Stimulated activated naive CD8-positive, alpha-beta T cell treated with anti-CD3 and anti-CD28 coated beads, Interleukin-15, Interleukin-2, amounts not matched to agents 100 U/mL and 50 U/mL, for 24 hours (primary cell): Measurements from ENCODE around the gene C3orf49.

Experiments
- ATAC-seq: fragments of 150-1000 bp; cut with Tn5 transposase; one replicate; pipeline ENCODE4 v1.10.0; 2021
- DNase-seq: peaks from one replicate; pipeline ENCODE4 v3.0.0; 2021

Gene C3orf49, protein sequence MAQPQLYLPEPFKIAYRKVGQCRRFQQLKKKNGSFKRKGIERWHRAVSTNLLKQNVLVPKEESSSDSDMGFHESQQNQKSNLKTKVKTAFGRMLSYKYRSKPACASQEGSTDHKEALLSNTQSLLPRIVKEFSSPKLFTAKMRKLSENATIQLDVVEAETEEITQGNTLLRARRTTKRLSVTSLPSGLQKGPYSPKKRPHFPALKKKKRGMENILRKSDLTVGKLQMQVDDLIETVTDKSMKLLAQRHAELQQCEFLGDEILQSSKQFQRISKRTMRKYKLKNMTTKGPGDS

DNA sequence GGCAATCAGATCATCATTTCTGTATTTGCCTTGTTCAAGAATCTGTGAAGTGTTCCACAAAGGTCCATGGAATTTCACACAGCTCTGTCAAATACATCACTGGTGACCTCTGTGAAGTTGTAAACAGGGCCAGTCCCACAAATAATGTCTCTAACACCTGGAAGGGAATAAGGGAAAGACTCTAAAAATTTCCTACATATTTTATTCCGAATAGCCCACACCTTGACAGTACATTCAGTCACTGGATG, at the start of gene C3orf49:
C3orf49 (plus strand) TSS at position 149 of the 248 bp plus-strand sequence. CDS start 173 bp downstream, outside the sequence.
- DNase-seq (no peak), ATAC-seq (no peak)

DNA sequence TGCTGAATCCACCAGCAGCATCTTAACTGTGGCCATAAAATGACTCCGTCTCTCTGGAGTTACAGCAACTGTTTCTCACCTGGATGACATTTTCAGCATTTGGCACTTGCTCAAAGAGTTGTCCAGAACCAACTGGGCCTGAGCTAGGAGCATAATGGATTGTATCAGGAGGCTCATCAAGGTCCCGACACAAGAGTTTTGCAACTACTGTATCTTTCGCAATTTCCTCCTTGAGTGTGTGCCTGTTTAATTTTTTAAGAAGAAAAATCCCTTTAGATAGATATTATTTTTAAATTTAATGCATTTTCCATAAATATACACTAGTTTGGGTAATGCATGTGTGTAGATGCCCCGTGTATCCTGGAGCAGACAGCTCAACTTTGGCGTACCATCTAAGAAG, 44.3 kb upstream of the C3orf49 start:
- ATAC-seq, result no peak
- DNase-seq, result no peak

DNA sequence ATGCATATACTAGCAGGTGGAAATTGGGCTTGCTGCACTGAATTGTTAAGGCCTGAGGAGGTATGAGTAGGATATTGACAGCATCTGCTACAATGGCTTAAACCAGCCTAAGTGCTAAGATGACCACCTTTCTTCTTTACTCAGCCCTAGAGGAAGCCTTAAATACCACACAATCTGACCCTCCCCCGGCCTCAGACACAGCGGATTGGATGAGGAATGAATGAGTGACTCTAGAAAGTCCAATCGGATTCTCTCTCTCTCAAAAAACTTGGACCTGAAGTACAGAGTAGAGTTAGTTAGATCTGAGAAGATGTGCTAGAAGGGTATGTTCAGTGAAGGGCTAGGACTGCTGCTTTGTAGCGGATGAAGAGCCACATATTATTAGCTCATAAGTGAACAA, 39.9 kb upstream of the C3orf49 start:
- ATAC-seq (no peak), DNase-seq (no peak)

DNA sequence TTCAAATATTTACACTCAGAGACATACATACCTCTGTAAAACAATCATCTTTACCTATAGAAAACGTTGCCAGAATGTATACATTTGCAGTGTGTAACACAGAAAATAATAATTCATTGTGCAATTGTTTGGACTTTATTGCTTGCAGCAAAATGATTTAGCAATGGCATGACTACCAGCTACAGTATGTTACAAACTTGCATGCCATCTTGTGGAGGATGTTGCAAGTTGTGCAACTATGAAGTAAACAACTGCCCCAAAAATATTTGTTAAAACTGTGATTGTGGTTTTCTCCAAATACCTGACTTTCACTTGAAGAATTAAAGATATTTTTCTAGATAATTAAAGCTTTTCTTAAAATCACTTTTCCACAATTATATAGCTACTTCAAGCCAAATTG, 27.1 kb upstream of the C3orf49 start:
- ATAC-seq (no peak), DNase-seq (no peak)

DNA sequence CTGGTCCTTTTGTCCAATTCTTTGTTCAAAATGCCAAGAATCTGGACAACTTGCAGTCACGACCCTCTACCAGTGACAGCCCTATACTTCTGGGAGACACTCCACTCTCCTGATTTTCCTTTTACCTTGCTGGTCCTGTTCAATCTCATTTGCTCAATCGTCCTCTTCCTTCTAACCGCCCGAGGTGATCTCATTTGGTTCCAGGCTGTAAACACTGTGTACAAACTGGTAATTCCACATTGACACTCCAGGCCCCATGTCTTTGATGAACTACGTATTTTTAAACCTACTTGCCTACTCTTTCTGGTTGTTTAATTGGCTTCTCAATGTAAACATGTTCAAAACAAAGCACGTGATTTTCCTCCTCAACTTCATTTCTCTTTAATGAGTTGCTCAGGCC, 23.7 kb upstream of the C3orf49 start:
- no peak for ATAC-seq

DNA sequence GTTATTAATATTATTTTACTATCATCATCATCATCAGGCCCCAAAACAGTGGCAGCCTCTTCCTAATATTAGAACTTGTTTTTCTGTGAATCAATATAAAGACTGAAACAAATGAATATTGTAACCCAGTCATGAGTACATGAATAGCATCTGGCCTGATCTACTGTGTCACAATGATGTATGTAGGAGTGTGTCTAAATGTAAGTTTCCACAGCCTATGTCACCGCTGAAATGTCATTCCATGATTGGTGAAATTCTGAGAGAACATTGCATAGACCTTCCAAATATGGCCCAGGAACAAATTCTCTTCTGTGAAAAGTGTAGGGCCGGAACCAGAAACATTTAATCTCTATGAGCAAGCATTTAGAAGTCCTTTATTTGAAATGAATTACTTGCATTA, 20.6 kb upstream of the C3orf49 start:
- DNase-seq (no peak), ATAC-seq (no peak)

More for the DNA sequence above, 23.7 kb upstream of the C3orf49 start:
- DNase-seq, result no peak

DNA sequence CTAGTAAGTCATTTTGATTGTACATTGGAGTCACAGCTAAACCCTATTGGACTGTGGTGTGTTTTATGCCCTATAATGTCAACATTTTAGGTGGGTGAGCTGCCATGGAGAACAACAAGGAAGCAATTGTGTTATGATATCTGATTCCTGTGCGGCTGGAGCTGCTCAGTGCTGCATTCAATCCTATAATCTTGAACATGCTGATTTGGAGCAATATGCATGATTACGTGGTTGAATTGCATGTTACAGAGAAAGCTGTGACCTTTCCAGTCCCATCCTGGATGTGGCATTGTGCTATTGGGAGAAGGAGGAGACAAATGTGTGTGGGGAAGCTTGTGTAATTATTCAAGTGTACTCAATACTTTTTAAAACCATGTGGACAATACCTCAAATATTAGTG, 20.1 kb upstream of the C3orf49 start:
- no peak for ATAC-seq
- DNase-seq, result no peak

DNA sequence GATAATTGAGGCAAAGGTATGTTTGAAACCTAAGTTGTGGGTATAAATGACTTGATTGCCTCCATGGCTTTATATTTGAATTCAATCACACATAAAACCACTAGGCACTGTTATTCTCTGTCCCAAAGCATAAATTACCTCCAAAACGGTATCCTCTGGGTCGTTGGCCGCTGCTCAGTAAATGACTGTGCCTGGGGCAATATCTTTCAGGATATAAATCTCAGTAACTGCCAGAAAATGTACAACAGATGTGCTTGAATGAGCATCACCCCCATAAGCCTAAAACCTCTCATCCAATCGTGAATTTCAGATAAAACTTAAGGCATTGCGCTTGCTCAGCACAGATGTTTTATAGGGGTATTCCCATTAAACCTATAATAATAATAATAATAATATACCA, 19.0 kb upstream of the C3orf49 start:
- ATAC-seq, result no peak
- no peak for DNase-seq

DNA sequence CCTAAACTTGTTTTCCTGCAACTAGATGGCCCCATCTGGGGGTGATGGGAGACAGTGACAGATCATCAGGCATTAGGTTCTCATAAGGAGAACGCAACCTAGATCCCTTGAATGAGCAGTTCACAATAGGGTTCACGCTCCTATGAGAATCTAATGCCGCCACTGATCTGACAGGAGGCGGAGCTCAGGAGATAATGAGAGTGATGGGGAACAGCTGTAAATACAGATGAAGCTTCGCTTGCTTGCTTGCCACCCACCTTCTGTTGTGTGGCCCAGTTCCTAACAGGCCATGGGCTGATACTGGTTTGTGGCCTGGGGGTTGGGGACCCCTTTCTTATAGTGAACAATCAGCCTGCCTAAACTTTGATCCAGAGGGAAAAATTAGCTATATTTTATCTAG, 15.2 kb upstream of the C3orf49 start:
- ATAC-seq, result no peak
- no peak for DNase-seq

DNA sequence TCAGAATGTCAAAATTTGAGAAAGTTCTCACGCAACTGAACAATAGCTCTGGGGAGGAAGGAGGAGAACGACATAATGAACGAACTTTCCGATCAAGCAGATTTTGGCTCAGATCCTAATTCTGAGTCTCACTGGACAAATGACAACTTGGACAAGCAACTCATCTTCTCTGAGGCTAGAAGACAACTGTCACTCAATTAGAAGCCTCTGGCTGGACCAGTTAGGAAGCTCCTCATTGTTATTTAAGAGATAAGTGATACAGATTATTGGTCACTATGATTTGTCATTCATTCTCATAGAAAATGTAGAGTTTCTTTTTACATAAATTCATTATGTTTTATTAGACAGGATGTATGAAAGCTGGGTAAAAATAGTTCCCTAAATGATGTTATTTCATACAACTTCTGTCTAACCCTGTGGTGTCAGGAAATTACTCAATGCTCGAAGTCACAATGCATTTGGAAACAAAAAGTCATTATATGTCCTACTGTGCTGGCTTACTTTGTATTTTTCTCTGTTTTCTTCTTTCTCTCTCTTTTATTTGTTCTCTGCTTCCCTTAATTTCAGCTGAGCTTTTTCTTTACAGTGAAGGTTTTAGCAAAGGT, 11.0 kb upstream of the C3orf49 start:
- no peak for DNase-seq

DNA sequence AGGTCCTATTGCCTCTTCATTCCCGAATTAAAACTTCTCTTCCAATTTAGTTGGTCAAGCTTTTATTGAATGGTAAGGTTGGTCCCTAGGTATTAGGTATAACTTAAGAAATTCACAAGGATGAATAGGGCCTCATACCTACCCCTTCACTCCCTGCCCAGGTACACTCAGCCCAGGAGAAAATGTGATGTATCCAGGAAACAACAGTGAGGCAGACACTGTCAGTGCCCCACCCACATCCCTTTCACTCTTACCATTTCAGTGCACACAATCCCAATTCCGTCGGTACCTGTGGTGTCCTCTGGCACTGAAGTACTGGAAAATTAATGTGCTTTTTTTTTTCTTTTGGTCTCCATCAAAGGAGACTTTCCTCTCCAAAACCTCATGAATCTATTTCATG, 10.5 kb upstream of the C3orf49 start:
- no peak for ATAC-seq

More for the DNA sequence above, 11.0 kb upstream of the C3orf49 start:
- no peak for ATAC-seq

DNA sequence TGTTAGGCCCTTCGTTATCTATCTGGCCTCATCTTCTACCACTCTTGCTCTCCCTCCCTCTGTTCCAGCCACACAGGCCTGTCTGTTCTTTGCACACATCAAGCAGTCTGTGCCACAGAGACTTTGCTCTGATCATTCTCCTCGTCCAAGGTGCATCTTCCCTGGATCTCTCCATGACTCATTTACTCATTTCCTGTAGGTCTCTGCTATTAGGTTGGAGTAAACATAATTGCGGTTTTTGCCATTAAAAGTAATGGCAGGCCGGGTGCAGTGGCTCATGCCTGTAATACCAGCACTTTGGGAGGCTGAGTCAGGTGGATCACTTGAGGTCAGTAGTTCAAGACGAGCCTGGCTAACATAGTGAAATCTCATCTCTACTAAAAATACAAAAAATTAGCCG, 9.5 kb upstream of the C3orf49 start:
- DNase-seq (no peak), ATAC-seq (no peak)

More for the DNA sequence above, 10.5 kb upstream of the C3orf49 start:
- DNase-seq, result no peak

DNA sequence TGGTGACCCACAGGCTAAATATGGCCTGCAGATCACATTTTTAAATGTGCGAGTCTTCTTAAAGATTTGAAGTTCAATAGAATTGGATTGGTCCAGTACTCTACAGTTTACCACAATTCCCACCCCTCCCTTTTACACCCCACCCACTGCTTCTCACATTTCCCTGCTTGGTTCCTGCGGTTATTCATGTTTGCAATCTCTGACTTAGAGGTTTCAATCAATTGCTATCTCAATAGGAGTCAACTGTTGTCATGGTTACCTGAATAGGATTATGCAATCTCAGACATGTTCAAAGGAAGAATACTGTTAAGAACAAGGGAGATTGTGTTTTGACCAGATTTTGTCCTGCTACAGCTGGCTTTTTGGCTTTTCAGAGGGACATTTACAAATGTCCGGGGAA, 4.9 kb upstream of the C3orf49 start:
- DNase-seq, result no peak
- ATAC-seq, result no peak

DNA sequence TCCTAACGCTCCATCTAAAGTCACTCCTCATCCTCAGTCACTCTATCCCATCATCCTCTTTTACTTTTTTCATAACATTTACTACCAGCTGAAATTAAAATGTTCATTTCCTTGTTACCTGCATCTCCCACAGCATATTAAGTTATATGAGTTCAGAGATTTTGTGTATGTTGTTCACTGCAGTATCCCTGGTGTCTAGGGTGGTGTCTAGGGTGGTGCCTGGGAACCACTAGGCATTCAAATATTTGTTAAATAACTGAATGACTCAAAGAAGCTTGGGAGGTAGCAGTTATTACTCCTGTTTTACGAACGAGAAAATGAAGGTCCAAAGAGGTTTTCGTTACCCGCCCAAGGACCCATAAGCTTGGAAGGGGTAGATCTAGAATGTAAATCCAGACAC, 1.9 kb upstream of the C3orf49 start:
- no peak for ATAC-seq
- DNase-seq, result no peak

DNA sequence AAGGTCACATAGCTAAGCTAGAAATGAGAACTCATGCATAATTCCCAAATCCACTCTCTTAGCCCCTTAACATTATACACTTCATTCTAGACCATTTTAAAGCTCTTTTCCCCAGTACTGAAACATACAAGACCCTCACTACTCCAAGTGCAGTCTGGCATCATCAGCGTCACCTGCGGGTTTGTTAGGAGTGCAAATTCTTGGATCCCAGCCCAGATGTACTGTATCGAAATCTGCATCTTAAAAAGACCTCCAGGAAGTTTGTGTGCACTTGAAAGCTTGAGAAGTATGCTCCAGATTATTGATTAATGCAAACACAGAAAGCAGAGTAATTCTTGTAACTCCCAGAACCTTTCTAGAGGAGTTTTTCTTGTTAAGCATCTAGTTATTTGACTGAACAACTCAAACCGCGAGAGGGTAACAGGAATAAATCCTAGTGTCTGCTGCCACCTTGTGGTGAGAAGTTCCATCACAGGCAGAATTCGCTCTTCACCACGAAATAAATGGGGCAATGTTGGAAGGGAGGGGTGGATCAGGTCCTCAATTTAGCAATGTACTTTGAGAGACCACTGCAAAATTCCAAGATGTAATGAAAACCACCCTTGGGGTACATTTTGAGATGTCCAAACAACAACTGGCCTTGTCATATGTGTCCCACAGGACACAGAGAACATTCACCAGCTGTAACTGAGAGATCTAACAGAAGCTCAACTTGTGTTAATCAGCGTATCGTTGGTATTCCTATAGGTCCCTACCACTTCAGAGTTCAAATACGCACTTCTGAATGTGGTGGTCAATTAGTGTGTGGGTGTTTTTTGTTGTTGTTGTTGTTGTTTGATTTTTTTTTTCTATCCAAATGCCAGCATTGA, 583 bp upstream of the C3orf49 start:
- no peak for ATAC-seq
- peak; percentile 63 for DNase-seq

DNA sequence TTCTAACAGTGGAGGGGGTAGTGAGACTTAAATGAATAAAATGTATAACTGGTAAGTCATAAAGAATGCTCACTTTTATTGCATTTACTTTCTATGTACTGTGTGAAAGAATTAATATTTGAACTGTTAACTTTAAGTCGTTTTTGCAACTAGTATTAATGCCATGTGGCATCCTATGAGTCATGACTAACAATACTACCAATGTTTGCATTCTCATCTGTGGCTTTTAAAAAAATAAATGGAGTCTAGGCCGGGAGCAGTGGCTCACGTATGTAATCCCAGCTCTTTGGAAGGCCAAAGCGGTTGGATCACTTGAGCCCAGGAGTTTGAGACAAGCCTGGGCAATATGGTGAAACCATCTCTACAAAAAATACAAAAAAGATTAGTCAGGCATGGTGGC, 5.2 kb downstream of the C3orf49 start:
- no peak for ATAC-seq
- no peak for DNase-seq

DNA sequence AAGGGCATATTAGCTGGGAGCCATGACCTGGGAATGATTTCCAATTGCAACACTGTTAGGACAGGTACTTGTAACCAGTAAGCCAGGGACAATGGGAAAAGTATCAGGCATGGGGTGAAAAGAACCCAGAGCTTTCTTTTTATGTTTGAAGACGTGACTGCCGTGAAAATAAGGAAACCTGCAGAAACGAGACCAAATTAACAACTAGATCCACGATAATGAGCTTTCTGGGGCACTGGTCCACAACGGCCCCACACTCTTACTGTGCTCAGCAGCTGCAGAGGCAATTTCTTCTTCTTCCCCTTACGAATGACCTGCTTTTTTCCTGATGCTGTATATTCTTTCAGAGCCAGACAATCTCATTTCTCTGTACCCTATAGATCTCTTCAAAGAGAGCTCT, 11.4 kb downstream of the C3orf49 start:
- ATAC-seq, result no peak

DNA sequence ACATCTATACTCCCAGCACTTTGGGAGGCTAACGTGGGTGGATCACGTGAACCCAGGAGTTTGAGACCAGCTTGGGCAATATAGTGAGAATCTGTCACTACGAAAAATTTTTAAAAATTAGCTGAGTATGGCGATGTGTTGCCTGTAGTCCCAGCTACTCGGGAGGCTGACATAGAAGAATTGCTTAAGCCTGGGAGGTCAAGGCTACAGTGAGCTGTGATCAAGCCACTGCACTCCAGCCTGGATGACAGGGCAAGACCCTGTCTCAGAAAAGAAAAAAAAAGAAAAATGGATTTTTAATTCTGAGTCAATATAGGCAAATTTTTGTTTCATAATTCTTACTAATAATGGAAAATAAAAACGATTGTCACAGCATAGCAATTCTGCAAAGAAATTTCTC, 13.3 kb downstream of the C3orf49 start:
- ATAC-seq (no peak), DNase-seq (no peak)

More for the DNA sequence above, 11.4 kb downstream of the C3orf49 start:
- DNase-seq, result no peak

DNA sequence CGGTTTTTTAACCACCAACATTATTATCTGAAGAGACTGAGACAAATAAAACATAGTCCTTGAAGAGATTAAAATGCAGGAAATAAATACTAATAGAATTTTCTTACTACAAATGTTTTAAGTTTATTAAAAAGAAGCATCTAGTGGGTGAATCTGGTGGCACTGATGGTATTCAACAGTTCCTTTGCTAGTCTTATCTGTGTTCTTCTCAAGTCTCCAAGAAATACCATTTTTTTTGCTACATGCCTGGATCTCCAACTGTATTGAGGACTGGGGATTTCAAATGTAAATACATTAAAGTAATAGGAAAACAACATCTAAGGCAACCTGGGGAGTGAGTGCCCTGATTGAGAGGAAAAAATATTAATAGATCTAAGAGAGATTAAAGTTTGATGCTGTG, 22.6 kb downstream of the C3orf49 start:
- no peak for ATAC-seq
- DNase-seq, result no peak

DNA sequence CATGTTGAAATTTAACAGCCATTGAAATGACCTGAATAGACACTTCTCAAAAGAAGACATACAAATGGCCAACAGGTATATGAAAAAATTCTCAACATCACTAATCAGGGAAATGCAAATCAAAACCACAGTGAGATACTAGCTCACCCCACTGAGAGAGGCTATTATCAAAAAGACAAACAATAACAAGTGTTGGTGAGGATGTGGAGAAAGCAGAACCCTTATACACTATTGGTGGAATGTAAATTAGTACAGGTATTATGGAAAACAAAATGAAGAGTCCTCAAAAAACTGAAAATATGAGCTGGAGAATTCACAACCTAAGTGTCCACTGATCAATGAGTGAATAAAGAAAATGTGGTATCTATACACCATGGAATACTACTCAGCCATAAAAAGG, 23.0 kb downstream of the C3orf49 start:
- DNase-seq, result no peak
- ATAC-seq, result no peak

DNA sequence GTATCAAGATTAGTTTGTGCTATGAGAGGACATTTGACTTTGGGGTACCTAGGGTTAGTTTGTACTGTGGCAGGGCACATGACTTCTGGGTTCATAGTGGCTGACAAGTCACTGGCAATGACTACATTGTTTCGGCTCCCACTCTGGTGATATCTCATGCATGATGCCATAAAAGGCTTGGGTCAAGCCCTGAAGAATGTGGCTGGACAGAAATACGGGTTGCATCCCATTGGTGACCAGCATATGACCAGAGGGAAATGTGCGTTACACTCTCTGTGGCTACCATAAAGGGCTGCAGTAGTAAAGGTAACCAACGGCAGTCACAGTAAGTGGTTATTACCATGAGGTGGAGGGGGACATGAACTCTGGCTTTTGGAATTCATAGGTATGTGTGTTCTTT, 26.1 kb downstream of the C3orf49 start:
- ATAC-seq (no peak), DNase-seq (no peak)

DNA sequence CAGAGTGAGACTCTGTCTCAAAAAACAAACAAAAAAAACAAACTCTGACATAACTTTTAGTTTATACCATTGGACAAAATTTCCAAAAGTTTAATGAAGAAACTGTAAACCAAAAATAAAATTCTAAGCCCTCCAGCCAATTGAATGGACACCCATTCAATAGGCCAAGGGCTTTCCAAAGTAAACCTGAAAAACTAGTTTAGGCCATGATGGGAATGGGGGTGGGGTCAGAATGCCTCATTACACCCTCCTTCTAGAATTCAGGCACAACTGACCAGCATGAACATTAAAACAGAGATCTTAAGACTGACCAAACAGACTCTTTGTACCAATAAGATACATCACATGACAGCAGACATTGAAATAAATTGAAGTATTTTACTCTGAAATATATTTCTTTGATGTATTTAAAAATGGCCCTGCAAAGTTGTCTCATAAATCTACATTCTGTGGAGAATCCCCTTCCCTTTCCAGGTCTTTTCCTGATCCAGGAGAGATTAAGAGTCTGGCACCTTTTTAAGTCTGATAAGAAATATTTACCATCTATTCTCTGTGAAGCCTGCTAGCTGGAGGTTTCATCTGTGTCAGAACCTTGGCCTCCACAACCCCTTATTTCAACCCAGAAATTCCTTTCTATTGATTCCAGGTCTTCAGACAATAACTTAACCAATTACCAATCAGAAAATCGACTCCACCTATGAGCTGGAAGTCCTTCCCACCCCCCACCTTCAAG, 28.8 kb downstream of the C3orf49 start:
- ATAC-seq (no peak), DNase-seq (no peak)

DNA sequence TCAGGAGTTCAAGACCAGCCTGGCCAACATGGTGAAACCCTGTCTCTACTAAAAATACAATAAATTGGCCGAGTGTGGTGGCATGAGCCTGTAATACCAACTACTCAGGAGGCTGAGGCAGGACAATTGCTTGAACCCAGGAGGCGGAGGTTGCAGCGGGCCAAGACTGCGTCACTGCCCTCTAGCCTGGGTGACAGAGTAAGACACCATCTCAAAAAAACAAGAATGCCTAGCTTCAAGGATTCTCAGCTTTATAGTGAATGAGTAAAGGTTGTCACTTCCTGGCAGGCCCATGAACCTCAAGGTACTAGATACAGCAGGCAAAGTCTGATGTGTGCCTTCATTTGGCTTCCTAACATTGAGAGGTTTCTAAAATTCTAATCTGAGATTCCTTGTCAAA, 30.1 kb downstream of the C3orf49 start:
- DNase-seq (no peak), ATAC-seq (no peak)
